ENCODE measurements around the gene NLGN1.

DNA sequence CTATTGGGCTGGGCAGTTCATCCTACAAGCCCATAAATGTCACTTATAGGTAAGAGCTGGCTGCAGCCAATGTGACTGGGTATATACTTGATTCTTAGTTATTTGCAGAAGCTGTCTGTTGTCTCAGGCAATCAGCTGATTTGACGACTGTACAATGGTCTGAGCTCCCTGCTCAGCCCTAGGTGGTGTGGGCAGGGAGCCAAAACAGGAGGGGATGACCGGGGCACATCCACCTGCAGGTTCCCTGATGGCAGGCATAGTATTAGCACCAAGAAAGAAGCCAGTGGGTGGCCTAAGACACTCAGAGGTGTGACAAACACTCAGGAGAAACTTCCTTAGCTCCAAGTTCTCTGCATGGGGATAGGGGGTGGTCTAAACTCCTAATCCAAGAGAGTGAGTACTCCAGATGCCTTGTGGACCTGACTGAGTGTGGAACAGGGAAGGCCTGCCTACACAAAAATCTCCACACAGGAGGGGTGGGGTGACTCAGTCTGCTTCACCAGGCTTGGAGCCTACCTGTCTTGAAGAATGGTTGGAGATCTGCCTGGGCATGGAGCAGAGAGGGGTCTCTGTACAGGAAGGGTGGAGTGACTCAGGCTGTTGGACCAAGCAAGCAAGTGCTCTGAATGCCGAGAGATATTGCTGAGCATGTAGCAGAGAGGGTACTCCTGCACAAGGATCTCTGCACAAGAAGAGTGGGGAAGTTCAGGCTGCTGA is 771.2 kb downstream of the NLGN1 start:
- TF ChIP-seq, protein P1, sequence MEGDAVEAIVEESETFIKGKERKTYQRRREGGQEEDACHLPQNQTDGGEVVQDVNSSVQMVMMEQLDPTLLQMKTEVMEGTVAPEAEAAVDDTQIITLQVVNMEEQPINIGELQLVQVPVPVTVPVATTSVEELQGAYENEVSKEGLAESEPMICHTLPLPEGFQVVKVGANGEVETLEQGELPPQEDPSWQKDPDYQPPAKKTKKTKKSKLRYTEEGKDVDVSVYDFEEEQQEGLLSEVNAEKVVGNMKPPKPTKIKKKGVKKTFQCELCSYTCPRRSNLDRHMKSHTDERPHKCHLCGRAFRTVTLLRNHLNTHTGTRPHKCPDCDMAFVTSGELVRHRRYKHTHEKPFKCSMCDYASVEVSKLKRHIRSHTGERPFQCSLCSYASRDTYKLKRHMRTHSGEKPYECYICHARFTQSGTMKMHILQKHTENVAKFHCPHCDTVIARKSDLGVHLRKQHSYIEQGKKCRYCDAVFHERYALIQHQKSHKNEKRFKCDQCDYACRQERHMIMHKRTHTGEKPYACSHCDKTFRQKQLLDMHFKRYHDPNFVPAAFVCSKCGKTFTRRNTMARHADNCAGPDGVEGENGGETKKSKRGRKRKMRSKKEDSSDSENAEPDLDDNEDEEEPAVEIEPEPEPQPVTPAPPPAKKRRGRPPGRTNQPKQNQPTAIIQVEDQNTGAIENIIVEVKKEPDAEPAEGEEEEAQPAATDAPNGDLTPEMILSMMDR (IDR thresholded peaks at IDR 0.05; ENCODE audit: control extremely low read depth in 1 of 3, insufficient read depth in 1 of 3, low read depth in 1 of 3, low read length in 3 of 3): no peak
- no peak for TF ChIP-seq POLR2A (IDR thresholded peaks at IDR 0.05; ENCODE audit: control extremely low read depth in 1 of 2, low read depth in 2 of 2, low read length in 2 of 2)
- no peak for TF ChIP-seq KDM5A (IDR thresholded peaks at IDR 0.05; ENCODE audit: low read length)
- no peak for TF ChIP-seq CHD2 (IDR thresholded peaks at IDR 0.05; ENCODE audit: low read length)
- no peak for TF ChIP-seq CBX5 (IDR thresholded peaks at IDR 0.05; ENCODE audit: low read depth, low read length)
- TF ChIP-seq PHF8 (conservative IDR thresholded peaks at IDR 0.05; ENCODE audit: low read depth, low read length): no peak
